NCI-H1105 (cell line): Measurements from ENCODE around the gene RIOK2.

ENCODE experiments used
- DNase-seq: peaks from one replicate; lab custom pipeline; 2025; lab: John Stamatoyannopoulos, UW

The RIOK2 gene

GRCh38 chr5:97124335-97124734, 58.7 kb downstream of the RIOK2 start:
- no peak for DNase-seq

GRCh38 chr5:97121848-97122247, 61.2 kb downstream of the RIOK2 start:
- DNase-seq: no peak

- no peak for DNase-seq
Measured at GRCh38 chr5:97120195-97120594, 62.9 kb downstream of the RIOK2 start.

GRCh38 chr5:97119007-97119390, 64.0 kb downstream of the RIOK2 start:
- no peak for DNase-seq

- no peak for DNase-seq
Measured at GRCh38 chr5:97118261-97119006, 64.6 kb downstream of the RIOK2 start.

- no peak for DNase-seq
Measured at GRCh38 chr5:97115932-97116331, 67.1 kb downstream of the RIOK2 start.

- no peak for DNase-seq
Measured at GRCh38 chr5:97112230-97112629, 70.8 kb downstream of the RIOK2 start.

- DNase-seq: no peak
Measured at GRCh38 chr5:97111616-97112015, 71.4 kb downstream of the RIOK2 start.

- DNase-seq: no peak
Measured at GRCh38 chr5:97111004-97111403, 72.0 kb downstream of the RIOK2 start.
